ENCODE measurements around the gene PRICKLE3. TPM values are rescaled to one million over a fixed set of nuclear protein-coding genes. Genes with fewer than 3 reads are reported as not detected.
A peak's percentile ranks its signal among the peaks of the same experiment; 100 is the strongest.
"Not testable (repeated sequence)": the region's sequence is repeated elsewhere in the genome, so short reads cannot be mapped to it uniquely, and the experiment has no call there.

Gene PRICKLE3
- total RNA-seq, 1 donor from 2014 or later, result 26.5 TPM

DNA sequence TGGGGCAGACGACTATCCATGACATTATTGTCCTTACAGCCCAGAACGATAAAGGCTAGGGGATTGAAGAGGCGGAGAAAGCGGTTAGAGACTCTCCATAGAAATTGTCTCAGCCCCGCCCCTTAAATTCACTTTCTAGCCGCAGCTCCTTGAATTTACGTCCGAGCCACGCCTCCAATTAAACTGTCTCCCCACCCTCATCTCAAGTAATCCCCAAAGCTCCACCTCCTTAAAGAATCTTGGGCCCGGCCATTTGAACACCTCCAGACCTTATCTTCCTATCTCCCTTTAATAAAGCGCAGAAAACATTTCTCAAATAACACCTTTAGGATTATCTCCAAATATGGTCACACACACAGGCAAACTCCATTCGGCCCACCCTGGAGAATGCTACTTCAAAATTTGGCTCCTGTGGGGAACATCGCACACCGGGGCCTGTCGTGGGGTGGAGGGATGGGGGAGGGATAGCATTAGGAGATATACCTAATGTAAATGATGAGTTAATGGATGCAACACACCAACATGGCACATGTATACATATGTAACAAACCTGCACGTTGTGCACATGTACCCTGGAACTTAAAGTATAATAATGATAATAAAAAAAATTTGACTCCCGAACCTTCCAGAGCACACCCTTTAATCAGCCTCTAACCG lies 30.8 kb downstream of the PRICKLE3 start:
- intact Hi-C loops (cut with DNase I), result no loop called here
- H3K4me1 ChIP-seq, result no peaks in the 10 kb centered on the region
- no peaks in the 10 kb centered on the region for H3K27me3 ChIP-seq
- H3K9me3 ChIP-seq, result no peaks in the 10 kb centered on the region
- H3K36me3 ChIP-seq, result no peaks in the 10 kb centered on the region
- no peak for DNase-seq (ENCODE audit: extremely low spot score in 2 of 2)
- peak overlapping the region; percentile 50 to 52 for H3K4me3 ChIP-seq
- peak in 1 of 2 donors; percentile 7 for TF ChIP-seq POLR2AphosphoS5 (IDR thresholded peaks at IDR 0.05; ENCODE audit: insufficient read depth in 1 of 2, low read depth in 1 of 2)
- TF ChIP-seq, protein P1, sequence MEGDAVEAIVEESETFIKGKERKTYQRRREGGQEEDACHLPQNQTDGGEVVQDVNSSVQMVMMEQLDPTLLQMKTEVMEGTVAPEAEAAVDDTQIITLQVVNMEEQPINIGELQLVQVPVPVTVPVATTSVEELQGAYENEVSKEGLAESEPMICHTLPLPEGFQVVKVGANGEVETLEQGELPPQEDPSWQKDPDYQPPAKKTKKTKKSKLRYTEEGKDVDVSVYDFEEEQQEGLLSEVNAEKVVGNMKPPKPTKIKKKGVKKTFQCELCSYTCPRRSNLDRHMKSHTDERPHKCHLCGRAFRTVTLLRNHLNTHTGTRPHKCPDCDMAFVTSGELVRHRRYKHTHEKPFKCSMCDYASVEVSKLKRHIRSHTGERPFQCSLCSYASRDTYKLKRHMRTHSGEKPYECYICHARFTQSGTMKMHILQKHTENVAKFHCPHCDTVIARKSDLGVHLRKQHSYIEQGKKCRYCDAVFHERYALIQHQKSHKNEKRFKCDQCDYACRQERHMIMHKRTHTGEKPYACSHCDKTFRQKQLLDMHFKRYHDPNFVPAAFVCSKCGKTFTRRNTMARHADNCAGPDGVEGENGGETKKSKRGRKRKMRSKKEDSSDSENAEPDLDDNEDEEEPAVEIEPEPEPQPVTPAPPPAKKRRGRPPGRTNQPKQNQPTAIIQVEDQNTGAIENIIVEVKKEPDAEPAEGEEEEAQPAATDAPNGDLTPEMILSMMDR (IDR thresholded peaks at IDR 0.05), result no peak
- peak overlapping the region; percentile 97 for H3K27ac ChIP-seq

DNA sequence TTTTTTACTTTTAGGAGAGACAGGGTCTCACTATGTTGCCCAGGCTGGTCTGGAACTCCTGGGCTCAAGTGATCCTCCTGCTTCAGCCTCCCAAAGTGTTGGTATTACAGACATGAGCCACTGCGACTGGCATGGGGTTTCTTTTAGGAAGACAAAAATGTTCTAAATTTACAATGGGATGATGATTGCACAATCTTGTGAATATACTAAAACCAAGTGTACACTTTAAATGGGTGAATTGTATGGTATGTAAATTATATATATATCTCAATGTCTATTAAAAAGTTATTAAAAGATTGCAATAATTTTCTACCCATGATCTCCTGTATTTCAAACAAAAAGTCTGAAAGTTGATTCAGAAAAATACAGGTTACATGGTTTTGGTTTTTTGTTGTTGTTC lies 32.7 kb downstream of the PRICKLE3 start:
- Histone ChIP-seq H3K4me3 (no peak overlapping the region), H3K9me3 (no peaks in the 10 kb centered on the region), H3K4me1 (no peaks in the 10 kb centered on the region), H3K27me3 (no peaks in the 10 kb centered on the region), H3K36me3 (no peaks in the 10 kb centered on the region), H3K27ac (no peak overlapping the region)
- TF ChIP-seq POLR2AphosphoS5 (IDR thresholded peaks at IDR 0.05; ENCODE audit: insufficient read depth in 1 of 2, low read depth in 1 of 2) (no peak), POLR2A (IDR thresholded peaks at IDR 0.05) (no peak)
- TF ChIP-seq, protein P1 (IDR thresholded peaks at IDR 0.05), result no peak
- intact Hi-C loops (cut with DNase I), result no loop called here
- DNase-seq (ENCODE audit: extremely low spot score in 2 of 2), result no peak

DNA sequence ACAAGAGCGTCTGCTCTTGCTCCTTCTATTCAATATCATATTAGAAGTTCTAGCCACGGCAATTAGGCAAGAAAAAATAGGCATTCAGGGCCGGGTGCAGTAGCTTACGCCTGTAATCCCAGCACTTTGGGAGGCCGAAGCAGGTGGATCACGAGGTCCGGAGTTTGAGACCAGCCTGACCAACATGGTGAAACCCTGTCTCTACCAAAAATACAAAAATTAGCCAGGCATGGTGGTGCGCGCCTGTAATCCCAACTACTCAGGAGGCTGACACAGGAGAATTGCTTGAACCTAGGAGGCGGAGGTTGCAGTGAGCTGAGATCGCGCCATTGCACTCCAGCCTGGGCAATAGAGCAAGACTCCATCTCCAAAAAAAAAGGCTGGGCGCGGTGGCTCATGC lies 36.9 kb downstream of the PRICKLE3 start:
- H3K4me1 ChIP-seq; H3K4me3 ChIP-seq; DNase-seq (ENCODE audit: extremely low spot score in 2 of 2); H3K27ac ChIP-seq; H3K9me3 ChIP-seq; H3K27me3 ChIP-seq; H3K36me3 ChIP-seq; intact Hi-C loops (cut with DNase I): not testable (repeated sequence)

DNA sequence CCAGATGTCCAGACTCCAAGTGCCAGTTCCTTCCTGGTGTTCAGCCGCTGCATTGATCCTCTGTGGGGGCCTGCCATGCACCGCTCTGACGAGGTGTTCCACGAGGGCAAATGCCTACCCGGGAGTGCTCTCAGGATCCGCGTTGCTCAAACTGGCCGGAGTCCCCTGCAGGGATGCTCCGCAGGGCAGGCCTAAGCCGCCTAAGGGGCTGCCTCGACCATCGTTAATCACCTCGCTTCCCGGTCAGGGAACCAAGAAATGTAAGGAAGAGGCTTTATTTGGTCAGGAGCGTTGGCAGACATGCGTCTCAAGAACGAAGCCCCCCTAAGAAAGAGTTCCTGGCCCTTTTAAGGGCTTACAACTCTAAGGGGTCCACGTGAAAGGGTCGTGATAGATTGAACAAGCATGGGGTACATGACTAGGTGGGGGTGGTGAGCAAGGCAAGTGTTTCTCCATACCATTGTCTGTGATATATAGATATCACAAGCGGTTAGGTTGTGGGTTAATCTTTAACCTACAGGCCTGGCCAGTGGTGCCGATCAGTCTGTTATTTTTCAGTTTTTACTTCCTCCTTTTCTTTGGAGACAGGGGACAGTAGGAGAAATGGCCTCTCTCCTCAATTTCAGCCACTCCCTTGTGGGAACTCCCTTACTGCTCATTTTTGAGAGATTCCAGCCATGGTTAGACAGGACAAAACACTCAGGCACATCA lies 37.6 kb downstream of the PRICKLE3 start:
- H3K9me3 ChIP-seq; H3K27ac ChIP-seq; H3K4me1 ChIP-seq; intact Hi-C loops (cut with DNase I); H3K36me3 ChIP-seq; DNase-seq (ENCODE audit: extremely low spot score in 2 of 2); H3K27me3 ChIP-seq; H3K4me3 ChIP-seq: not testable (repeated sequence)

GRCh38 chrX:49147936-49148335 lies 38.2 kb downstream of the PRICKLE3 start:
- H3K27ac ChIP-seq, result no peak overlapping the region
- no peaks in the 10 kb centered on the region for H3K4me1 ChIP-seq
- H3K36me3 ChIP-seq, result no peaks in the 10 kb centered on the region
- H3K9me3 ChIP-seq, result no peaks in the 10 kb centered on the region
- TF ChIP-seq POLR2A (IDR thresholded peaks at IDR 0.05) (no peak), POLR2AphosphoS5 (IDR thresholded peaks at IDR 0.05; ENCODE audit: insufficient read depth in 1 of 2, low read depth in 1 of 2) (no peak)
- TF ChIP-seq, protein P1 (IDR thresholded peaks at IDR 0.05), result no peak
- H3K27me3 ChIP-seq, result no peaks in the 10 kb centered on the region
- H3K4me3 ChIP-seq, result no peak overlapping the region
- DNase-seq (ENCODE audit: extremely low spot score in 2 of 2), result no peak
- intact Hi-C loops (cut with DNase I), result no loop called here

DNA sequence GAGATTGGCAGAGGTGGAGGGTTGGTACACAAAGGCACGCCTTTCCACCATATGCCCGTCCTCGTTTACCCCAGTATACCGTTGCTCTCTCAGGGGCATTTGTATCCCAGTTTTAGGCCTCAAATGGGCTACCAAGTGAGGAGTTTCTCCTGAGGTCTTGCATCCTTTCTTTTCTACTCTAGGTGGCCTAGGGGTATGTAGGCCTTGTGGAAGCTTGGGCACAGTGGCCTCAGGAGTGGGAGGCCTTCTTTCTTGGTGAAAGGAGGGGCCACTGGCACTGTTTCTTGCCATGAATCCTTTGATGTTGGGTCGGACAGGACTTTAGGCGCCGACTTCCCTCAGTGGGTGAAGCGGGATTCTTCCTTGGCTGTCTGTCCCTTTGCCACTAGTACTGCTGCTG lies 38.9 kb downstream of the PRICKLE3 start:
- DNase-seq (ENCODE audit: extremely low spot score in 2 of 2), result no peak
- Histone ChIP-seq H3K4me1 (no peaks in the 10 kb centered on the region), H3K36me3 (no peaks in the 10 kb centered on the region), H3K27ac (no peak overlapping the region), H3K27me3 (no peaks in the 10 kb centered on the region), H3K4me3 (no peak overlapping the region), H3K9me3 (no peaks in the 10 kb centered on the region)
- intact Hi-C loops (cut with DNase I), result no loop called here
- TF ChIP-seq, protein P1 (IDR thresholded peaks at IDR 0.05), result no peak
- TF ChIP-seq POLR2AphosphoS5 (IDR thresholded peaks at IDR 0.05; ENCODE audit: insufficient read depth in 1 of 2, low read depth in 1 of 2), result no peak
- no peak for TF ChIP-seq POLR2A (IDR thresholded peaks at IDR 0.05)

DNA sequence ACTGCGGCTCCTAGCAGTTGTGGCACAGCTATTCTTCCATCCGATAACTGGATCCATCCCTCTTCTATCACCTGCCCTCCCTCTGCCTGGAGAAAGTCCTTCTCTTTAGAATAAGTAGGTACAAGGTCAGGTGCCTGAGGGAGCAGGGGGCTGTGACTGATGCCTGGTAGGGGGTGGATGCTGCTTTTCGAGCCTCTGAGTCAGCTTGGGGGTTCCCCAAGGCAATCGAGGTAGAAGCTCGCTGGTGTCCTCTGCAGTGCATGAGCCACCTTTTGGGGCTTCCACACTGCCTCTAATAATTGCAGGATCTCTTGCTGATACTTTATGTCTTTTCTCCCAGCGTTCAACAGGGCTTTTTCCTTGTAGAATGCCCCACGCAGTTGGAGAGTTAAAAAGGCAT lies 43.0 kb downstream of the PRICKLE3 start:
- intact Hi-C loops (cut with DNase I); H3K27me3 ChIP-seq; H3K9me3 ChIP-seq; DNase-seq (ENCODE audit: extremely low spot score in 2 of 2); H3K4me1 ChIP-seq; H3K36me3 ChIP-seq; H3K4me3 ChIP-seq; H3K27ac ChIP-seq: not testable (repeated sequence)

DNA sequence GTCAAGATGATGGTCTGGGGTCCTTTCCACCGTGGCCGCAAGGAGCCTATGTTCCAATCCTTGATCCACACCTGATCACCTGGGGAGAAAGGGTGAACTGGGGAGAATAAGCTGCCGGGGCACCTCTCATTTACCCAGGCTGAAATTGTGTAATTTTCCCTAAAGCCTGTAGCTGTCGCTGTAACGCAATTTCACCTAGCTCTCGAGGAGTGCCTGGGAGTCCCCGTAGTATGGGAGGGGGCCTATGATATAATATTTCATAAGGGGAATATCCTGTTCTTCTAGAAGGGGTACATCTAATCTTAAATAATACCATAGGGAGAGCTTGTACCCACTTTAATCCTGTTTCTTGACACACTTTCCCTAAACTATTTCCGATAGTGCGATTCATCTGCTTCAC lies 43.9 kb downstream of the PRICKLE3 start:
- H3K9me3 ChIP-seq; H3K27me3 ChIP-seq; H3K4me1 ChIP-seq; H3K27ac ChIP-seq; DNase-seq (ENCODE audit: extremely low spot score in 2 of 2); H3K36me3 ChIP-seq; intact Hi-C loops (cut with DNase I); H3K4me3 ChIP-seq: not testable (repeated sequence)
